ENCODE data around the gene RNLS. TPM values are rescaled to one million over a fixed set of nuclear protein-coding genes. Genes with fewer than 3 reads are reported as not detected.

The RNLS gene
- total RNA-seq, 1 experiment from 2014 or later, result 11.4 TPM

GRCh38 chr10:88333248-88333630 is 249.9 kb downstream of the RNLS start:
- Histone ChIP-seq H3K4me3 (ENCODE audit: low read depth in 2 of 2, low read length in 2 of 2) (no peak overlapping the region), H3K27me3 (ENCODE audit: control insufficient read depth, insufficient read depth, low read length) (no peaks in the 10 kb centered on the region), H3K4me1 (ENCODE audit: control insufficient read depth, insufficient read depth, low read length) (no peaks in the 10 kb centered on the region), H3K36me3 (ENCODE audit: control insufficient read depth, insufficient read depth, low read length) (no peaks in the 10 kb centered on the region), H3K9me3 (ENCODE audit: control insufficient read depth, insufficient read depth, low read depth, low read length) (no peaks in the 10 kb centered on the region), H3K27ac (ENCODE audit: low read length) (no peak overlapping the region)
- in situ Hi-C loops (cut with HindIII; ENCODE audit: low pct_unique_long_range_greater_than_20kb, low sequenced_read_pairs), result no loop called here
- no TSS peak for BruUV-seq (replicated peaks)
- ChIA-PET POLR2A (no interaction called here), CTCF (no interaction called here)
- no peak for ATAC-seq
- intact Hi-C loops (cut with micrococcal nuclease; ENCODE audit: unreplicated experiment), result no loop called here
- DNase-seq (ENCODE audit: low read depth, low spot score), result no peak
- TF ChIP-seq TCF7L2 (IDR thresholded peaks at IDR 0.05; ENCODE audit: low read depth, low read length) (no peak), POLR2AphosphoS5 (IDR thresholded peaks at IDR 0.05; ENCODE audit: low read depth, low read length) (no peak), SIN3A (IDR thresholded peaks at IDR 0.05; ENCODE audit: borderline replicate concordance, insufficient read depth, low read depth, low read length) (no peak), REST (IDR thresholded peaks at IDR 0.05; ENCODE audit: insufficient read depth in 1 of 2, low read depth in 2 of 2, low read length in 1 of 2) (no peak), CTCF (IDR thresholded peaks at IDR 0.05) (no peak)

- Histone ChIP-seq H3K27me3 (ENCODE audit: control insufficient read depth, insufficient read depth, low read length) (no peaks in the 10 kb centered on the region), H3K4me1 (ENCODE audit: control insufficient read depth, insufficient read depth, low read length) (no peaks in the 10 kb centered on the region), H3K36me3 (ENCODE audit: control insufficient read depth, insufficient read depth, low read length) (no peaks in the 10 kb centered on the region), H3K4me3 (ENCODE audit: low read depth in 2 of 2, low read length in 2 of 2) (no peak overlapping the region), H3K9me3 (ENCODE audit: control insufficient read depth, insufficient read depth, low read depth, low read length) (no peaks in the 10 kb centered on the region), H3K27ac (ENCODE audit: low read length) (no peak overlapping the region)
- DNase-seq (ENCODE audit: low read depth, low spot score) (no peak), ATAC-seq (no peak)
- in situ Hi-C loops (cut with HindIII; ENCODE audit: low pct_unique_long_range_greater_than_20kb, low sequenced_read_pairs) (no loop called here), intact Hi-C loops (cut with micrococcal nuclease; ENCODE audit: unreplicated experiment) (no loop called here)
- POLR2A ChIA-PET, result no interaction called here
- TF ChIP-seq TCF7L2 (IDR thresholded peaks at IDR 0.05; ENCODE audit: low read depth, low read length) (no peak), REST (IDR thresholded peaks at IDR 0.05; ENCODE audit: insufficient read depth in 1 of 2, low read depth in 2 of 2, low read length in 1 of 2) (no peak), POLR2AphosphoS5 (IDR thresholded peaks at IDR 0.05; ENCODE audit: low read depth, low read length) (no peak), CTCF (IDR thresholded peaks at IDR 0.05) (no peak), SIN3A (IDR thresholded peaks at IDR 0.05; ENCODE audit: borderline replicate concordance, insufficient read depth, low read depth, low read length) (no peak)
- BruUV-seq (replicated peaks), result no TSS peak
- CTCF ChIA-PET, result no interaction called here
These were observed 250.4 kb downstream of the RNLS start for GRCh38 chr10:88332503-88333247.

Measured in Panc1 (cell line).